SK-N-SH treated with all-trans-retinoic acid at 6 μM for 48 hours (cell line): Measurements from ENCODE around the gene FOXD1.

Experiments used
- ARNTL ChIP-seq: fragments of 450-650 bp; formaldehyde crosslinking; IDR thresholded peaks from 2 replicates; pipeline ENCODE4 v1.5.0; 2020; ENCODE audit warnings: low read depth, mild to moderate bottlenecking, moderate library complexity, borderline replicate concordance
- BACH2 ChIP-seq: fragments of 250-450 bp; sonication (Bioruptor Pico); IDR thresholded peaks from 2 replicates; pipeline ENCODE4 v1.9.0; 2021; ENCODE audit warnings: mild to moderate bottlenecking, borderline replicate concordance
- CSDC2 ChIP-seq: fragments of 250-450 bp; sonication (Bioruptor Pico); IDR thresholded peaks from 2 replicates; pipeline ENCODE4 v1.5.0; 2020; ENCODE audit warnings: mild to moderate bottlenecking, moderate library complexity
- CSRNP3 ChIP-seq: fragments of 250-450 bp; sonication (Bioruptor Pico); IDR thresholded peaks from 2 replicates; pipeline ENCODE4 v1.5.1; 2021; ENCODE audit warnings: mild to moderate bottlenecking, moderate library complexity
- ISL1 ChIP-seq: fragments of 250-450 bp; sonication (Bioruptor Pico); IDR thresholded peaks from 2 replicates; pipeline ENCODE4 v2.1.2; 2022; ENCODE audit warnings: mild to moderate bottlenecking, moderate library complexity
- PATZ1 ChIP-seq: fragments of 250-450 bp; sonication (Bioruptor Pico); IDR thresholded peaks from 2 replicates; pipeline ENCODE4 v1.8.0; 2020; ENCODE audit warnings: mild to moderate bottlenecking, moderate library complexity, borderline replicate concordance
- PPARA ChIP-seq: fragments of 250-450 bp; sonication (Bioruptor Pico); IDR thresholded peaks from 2 replicates; pipeline ENCODE4 v1.5.0; 2020; ENCODE audit warnings: mild to moderate bottlenecking, borderline replicate concordance
- TOX ChIP-seq: fragments of 250-450 bp; sonication (Bioruptor Pico); IDR thresholded peaks from 2 replicates; pipeline ENCODE4 v1.8.0; 2021; ENCODE audit warnings: mild to moderate bottlenecking, moderate library complexity, borderline replicate concordance
- ZFP3 ChIP-seq: fragments of 250-450 bp; sonication (Bioruptor Pico); IDR thresholded peaks from 2 replicates; pipeline ENCODE4 v1.5.0; 2020; ENCODE audit warnings: mild to moderate bottlenecking, moderate library complexity
- ZNF565 ChIP-seq: fragments of 450-650 bp; formaldehyde crosslinking; conservative IDR thresholded peaks from 2 replicates; pipeline ENCODE4 v1.5.0; 2020; ENCODE audit warnings: low read depth, mild to moderate bottlenecking, moderate library complexity

GRCh38 chr5:73450672-73451223 is 2.2 kb upstream of the FOXD1 start:
- no peak for TF ChIP-seq PATZ1 (CRISPR knock-in tag)
- TF ChIP-seq CSRNP3, result no peak
- no peak for TF ChIP-seq ARNTL (CRISPR knock-in tag)
- TF ChIP-seq BACH2 (CRISPR knock-in tag), result no peak
- no peak for TF ChIP-seq TOX
- no peak for TF ChIP-seq ZNF565
- no peak for TF ChIP-seq ZFP3
- TF ChIP-seq ISL1 (CRISPR knock-in tag), result no peak
- no peak for TF ChIP-seq PPARA (CRISPR knock-in tag)
- TF ChIP-seq CSDC2 (CRISPR knock-in tag), result no peak
